Medulla oblongata (tissue), 1 donor: Measurements from ENCODE around the gene TLK1.
"Not testable (repeated sequence)": the region's sequence is repeated elsewhere in the genome, so short reads cannot be mapped to it uniquely, and the experiment has no call there.

ENCODE experiments used
- DNase-seq: peaks from one replicate; pipeline ENCODE4 v3.0.0-alpha.2; 2015; ENCODE audit errors: extremely low spot score

The TLK1 gene

DNA sequence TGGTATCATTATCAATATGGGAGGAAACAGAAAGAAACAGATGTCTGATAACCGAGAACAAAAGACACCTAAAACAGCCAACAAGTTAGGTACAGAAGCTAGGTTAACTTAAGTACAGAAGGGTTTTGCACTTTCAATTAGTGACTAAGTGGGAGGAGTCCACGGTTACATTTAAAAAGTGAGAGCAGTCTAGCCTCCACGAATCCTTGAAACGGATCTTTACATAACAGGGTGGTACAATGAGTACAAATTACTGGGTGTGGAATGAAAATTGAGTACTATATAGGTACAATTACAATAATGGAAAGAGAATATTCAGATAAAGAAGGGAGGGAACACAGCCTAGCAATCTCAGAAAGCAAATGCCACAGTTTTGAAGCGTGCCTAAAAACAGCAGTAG is 76.6 kb downstream of the TLK1 start:
- DNase-seq, result no peak

DNA sequence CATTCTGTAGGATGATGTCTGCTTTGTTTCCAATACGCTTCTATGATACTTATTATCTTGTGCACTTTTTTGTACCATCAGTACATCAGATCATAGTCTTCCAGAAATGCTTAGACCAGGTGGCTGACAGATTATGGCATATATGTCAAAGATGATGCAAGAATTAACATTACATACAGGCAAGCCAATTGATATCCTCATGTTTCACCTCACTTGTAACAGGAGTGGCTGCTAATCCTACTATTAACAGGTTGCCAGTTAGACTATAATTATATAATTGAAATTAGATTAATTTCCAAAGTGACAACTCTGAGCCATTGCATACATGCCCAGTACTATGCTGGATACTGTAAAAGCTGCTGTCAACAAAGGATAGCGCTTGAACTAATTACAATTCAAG is 77.2 kb downstream of the TLK1 start:
- no peak for DNase-seq

- DNase-seq, result no peak
These were observed 79.0 kb downstream of the TLK1 start for GRCh38 chr2:171081649-171082111.

- DNase-seq, result no peak
These were observed 80.1 kb downstream of the TLK1 start for GRCh38 chr2:171080607-171081006.

- DNase-seq, result not testable (repeated sequence)
These were observed 84.3 kb downstream of the TLK1 start for GRCh38 chr2:171076422-171076821.

- DNase-seq, result no peak
These were observed 88.5 kb downstream of the TLK1 start for GRCh38 chr2:171072164-171072563.

DNA sequence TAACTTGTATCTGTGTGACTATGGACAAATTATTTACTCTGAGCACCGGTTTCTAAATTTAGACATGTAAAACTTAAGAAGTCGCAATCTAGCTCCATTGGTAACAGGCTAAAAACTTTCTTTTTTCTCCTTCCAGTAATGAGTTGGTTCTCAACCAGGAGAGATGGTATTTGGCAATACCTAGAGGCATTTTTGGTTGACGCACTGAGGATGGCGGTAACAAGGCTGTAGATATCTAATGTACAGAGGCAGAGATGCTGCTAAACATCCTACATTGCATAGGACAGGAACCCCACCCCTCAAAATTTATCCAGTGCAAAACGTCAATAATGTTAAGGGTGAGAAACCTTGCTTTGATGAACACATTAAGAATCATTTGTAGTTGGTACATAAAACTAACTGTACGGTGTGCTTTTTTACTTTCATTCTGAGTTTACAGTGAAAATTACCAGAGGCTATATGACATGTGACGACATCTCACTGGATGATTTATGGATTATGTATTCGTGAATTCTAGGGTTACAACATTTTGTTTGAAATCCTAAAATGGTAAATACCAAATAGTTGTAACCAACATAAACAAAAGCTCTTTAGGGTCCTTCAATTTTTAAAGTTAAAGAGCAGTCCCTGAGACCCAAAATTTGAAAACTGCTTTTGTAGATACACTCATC is 91.3 kb downstream of the TLK1 start:
- DNase-seq, result no peak

DNA sequence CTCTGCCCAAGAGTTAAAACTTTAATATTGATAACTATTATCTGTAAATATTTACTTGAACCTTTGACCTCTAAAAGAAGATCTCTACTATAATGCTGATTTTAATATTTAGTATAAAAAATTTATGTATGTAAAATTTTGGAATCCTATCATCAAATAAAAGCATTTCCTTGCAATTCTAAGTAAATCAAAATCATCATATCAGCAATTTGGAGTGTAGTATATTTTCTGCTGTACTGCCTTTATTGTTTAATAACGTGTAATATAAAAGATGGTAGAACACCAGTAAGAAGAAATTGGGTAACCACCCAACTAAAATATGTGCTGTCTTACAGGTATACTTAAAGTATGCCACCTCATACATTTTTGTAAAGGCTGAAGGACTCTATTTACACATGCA is 94.6 kb downstream of the TLK1 start:
- no peak for DNase-seq

DNA sequence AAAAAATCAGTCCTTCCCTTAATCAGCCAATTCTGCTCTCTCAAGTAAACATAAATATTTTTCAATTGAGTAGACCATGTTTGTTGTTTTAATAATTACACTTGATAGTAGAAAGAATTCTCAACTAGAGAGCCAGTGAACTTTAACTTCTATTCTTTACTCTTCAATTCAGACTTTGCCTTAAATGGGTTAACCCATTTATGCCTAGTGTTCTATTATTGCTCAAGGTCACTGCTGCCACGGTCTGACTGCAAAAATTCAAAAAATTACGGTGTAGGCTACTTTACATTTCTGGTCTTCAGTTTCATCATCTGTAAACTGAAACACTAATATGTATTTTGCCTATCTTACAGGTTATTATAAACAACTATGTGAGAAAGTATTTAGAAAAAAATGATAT is 103.1 kb downstream of the TLK1 start:
- no peak for DNase-seq

- DNase-seq, result no peak
These were observed 104.4 kb downstream of the TLK1 start for GRCh38 chr2:171056307-171056706.

DNA sequence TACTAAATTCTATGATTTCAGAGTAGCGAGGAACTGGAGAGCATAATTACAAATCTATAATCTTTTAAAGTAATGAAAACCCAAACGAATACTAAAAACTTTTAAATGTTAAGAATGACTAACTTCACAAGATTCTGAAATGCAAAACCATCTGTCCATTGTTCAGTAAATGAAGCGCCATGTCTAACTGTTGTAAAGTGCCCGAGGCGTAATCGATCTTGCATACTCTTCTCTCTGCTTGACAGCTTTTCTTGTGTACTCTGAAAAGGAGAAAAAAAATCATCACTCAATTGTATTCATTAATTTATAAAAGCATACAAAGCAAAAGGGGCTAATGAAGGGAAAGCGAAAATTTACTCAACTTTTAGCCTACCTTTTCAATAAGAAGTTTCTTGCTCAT is 111.0 kb downstream of the TLK1 start:
- no peak for DNase-seq

DNA sequence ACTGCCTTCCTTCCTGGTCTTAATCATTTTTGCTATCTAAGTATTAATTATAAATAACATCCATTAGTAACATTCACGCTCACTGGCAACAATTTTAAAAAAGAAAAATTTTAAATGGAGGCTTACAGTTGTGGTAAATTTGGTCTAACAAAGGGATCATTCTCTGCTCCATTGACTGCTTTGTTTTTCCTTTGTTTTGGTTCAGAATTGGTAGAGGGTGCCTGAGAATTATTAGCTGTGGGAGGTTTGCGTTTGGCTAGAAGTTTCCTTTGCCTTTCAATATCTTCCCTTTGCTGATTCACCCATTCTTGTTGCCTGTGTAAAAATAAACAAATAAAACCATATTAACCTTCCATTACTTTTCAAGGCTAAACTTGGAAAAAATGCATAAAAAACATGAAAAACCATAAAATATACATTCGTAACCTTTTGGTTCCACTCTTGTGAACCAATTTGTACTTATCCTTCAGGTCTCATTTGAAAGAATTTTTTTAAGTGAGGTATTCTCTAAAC is 114.6 kb downstream of the TLK1 start:
- peak; percentile 5 for DNase-seq

DNA sequence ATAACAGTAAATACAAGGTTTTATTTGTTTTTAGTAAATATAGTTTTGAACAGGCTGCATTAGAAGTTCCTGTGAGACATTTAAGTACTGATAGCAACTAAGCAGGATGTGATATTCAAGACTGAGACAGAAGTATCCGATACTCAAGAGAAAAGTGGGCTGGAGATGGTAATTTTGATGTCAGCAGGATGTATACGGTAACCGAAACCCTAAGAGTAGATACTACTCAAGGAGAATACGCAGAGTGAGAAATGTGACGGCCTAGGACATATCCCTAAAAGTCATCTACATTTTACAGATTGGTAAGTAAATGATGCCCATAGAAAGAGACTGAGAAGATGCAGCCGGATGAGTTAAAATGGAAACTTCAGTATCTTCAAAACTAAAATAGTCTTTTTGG is 116.3 kb downstream of the TLK1 start:
- no peak for DNase-seq

- no peak for DNase-seq
These were observed 118.3 kb downstream of the TLK1 start for GRCh38 chr2:171042253-171042969.

- no peak for DNase-seq
These were observed 124.2 kb downstream of the TLK1 start for GRCh38 chr2:171036532-171036931.

DNA sequence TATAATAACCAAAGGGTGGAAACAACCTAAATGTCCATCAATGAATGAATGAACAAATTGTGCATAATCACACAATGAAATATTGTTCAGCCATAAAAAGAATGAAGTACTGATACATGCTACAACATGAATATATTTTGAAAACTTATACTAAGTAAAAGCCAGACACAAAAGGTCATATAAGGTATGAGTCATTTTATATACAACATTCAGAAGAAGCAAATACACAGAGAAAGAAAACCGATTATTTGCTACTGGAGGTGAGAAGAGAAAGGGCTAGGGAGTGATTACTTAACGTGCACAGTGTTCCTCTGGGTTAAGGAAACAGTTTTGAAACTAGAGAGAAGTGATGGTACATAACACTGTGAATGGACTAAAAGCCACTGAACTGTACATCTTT is 126.4 kb downstream of the TLK1 start:
- DNase-seq, result no peak

DNA sequence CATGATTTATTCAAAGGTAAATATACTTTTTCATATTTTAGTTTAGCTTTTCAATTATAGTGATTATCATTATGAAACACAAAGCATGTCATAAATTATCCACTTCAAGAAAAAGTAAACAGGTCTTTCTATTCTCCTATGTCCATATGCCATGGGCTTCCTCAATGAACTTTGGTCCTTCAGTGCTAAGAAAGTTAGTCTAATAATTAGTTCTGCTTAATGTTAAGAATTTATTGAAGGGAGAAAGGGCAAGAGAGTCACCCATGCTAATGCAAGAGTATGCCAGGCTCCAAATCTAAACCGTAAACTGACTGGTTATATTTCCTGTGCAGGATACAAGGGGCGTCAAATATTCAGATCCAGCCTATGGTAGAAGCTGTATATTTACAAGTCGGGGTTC is 135.5 kb downstream of the TLK1 start:
- DNase-seq, result no peak

DNA sequence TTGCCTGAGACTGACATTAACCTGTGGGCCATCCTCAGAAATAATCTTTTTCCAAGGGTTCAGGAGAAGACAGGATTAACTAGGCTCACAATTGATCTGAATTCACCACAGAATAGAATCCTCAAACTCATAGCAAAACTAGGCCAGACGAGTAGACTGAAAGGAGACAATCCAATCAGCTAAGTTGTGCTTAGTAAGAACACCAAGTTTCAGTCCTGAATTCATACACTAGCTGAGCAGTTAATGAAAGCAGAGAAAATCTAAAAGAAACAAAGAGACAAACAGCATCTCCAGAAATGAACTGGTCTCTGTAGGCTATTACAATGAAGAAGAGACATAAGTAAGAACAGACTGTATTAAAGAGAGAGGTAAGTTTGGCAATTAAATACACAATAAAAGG is 142.2 kb downstream of the TLK1 start:
- DNase-seq, result no peak

DNA sequence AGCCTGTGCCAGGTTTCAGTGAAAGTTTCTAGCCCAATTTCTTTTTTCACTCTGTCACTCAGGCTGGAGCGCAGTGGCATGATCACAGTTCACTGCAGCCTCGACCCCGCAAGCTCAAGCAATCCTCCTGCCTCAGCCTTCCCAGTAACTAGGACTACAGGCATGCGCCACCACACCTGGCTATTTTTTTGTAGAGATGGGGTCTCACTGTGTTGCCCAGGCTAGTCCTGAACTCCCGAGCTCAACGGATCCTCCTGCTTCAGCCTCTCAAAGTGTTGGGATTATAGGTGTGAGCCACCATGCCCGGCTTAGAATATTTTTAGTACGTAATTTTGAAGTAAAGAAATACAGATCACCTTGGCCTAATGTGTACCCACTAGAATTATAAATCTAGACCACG is 144.6 kb downstream of the TLK1 start:
- DNase-seq, result no peak

DNA sequence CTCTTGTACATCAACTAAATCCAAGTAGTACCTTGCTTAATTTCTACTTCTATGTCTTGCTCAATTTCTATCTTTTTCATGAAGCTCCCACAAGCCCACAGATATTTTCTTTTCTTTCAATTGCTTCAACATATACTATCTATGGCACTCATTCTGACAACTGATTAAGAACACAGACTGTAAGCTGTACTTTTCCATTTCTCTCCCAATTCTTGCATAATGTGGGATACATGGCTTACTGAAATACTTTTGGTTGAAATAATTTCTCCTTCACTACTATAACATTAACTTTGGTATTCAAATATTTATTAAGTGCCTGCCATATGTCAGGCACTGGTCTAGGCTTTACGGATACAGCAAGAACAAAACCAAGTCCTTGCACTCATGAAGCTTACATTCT is 146.8 kb downstream of the TLK1 start:
- DNase-seq, result no peak

DNA sequence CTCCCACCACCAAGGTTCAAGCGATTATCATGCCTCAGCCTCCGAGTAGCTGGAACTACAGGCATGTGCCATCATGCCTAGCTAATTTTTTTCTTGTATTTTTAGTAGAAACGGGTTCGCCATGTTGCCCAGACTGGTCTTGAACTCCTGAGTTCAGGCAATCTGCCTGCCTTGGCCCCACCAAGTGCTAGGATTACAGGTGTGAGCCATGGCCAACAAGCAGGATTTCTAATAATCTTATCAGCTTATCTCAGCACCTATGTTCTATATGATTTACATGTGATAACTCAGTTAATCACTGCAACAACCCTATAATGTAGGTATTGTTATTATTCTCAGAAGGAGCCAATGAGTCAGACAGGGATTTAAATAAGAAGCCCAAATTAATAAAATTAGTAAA is 151.3 kb downstream of the TLK1 start:
- DNase-seq, result no peak

- DNase-seq, result no peak
These were observed 152.0 kb downstream of the TLK1 start for GRCh38 chr2:171008550-171009205.

DNA sequence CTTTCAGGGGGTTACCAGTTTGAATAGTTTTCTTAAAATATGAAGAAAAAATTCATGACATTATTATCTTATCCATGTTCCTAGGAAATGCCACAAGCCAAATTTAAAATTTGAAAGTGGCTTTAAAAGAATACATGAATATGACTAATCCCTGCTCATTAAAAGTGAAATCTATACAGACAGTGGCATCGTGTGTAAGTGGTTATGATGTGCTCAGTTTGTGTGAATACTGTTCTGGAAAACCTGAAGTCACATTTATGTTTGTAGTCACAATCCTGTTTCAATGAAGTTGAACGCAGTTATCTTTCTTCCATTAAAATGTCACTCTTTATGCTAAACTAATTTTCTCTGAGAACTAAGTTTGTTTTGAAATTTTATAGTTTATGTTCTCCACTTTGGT is 155.9 kb downstream of the TLK1 start:
- DNase-seq, result no peak
